HG03060 (cell line): ENCODE data around the gene SORBS1.

ENCODE experiments used
- ATAC-seq: cut with Tn5 transposase; IDR thresholded peaks from one replicate; pipeline ENCODE4 v1.9.1; 2021; ENCODE audit warnings: low read depth, moderate number of reproducible peaks; ENCODE audit not compliant: unreplicated experiment

SORBS1 gene

GRCh38 chr10:95499482-95499989 lies 61.6 kb downstream of the SORBS1 start:
- ATAC-seq = no peak

- ATAC-seq = no peak
Measured at GRCh38 chr10:95496951-95497350, 64.2 kb downstream of the SORBS1 start.

- no peak for ATAC-seq
Measured at GRCh38 chr10:95496246-95496911, 64.8 kb downstream of the SORBS1 start.

- ATAC-seq = no peak
Measured at GRCh38 chr10:95493862-95494261, 67.3 kb downstream of the SORBS1 start.

- ATAC-seq = no peak
Measured at GRCh38 chr10:95487994-95488393, 73.2 kb downstream of the SORBS1 start.

- ATAC-seq = no peak
Measured at GRCh38 chr10:95485056-95485844, 75.9 kb downstream of the SORBS1 start.

- no peak for ATAC-seq
Measured at GRCh38 chr10:95482501-95483233, 78.5 kb downstream of the SORBS1 start.

GRCh38 chr10:95480901-95481491 lies 80.2 kb downstream of the SORBS1 start:
- no peak for ATAC-seq

- ATAC-seq = no peak
Measured at GRCh38 chr10:95480102-95480900, 80.9 kb downstream of the SORBS1 start.

GRCh38 chr10:95478935-95479334 lies 82.2 kb downstream of the SORBS1 start:
- no peak for ATAC-seq

GRCh38 chr10:95478185-95478584 lies 83.0 kb downstream of the SORBS1 start:
- ATAC-seq = no peak

- ATAC-seq = no peak
Measured at GRCh38 chr10:95477175-95477520, 84.0 kb downstream of the SORBS1 start.

GRCh38 chr10:95476469-95477174 lies 84.5 kb downstream of the SORBS1 start:
- ATAC-seq = no peak

GRCh38 chr10:95475827-95476468 lies 85.2 kb downstream of the SORBS1 start:
- ATAC-seq = no peak

- ATAC-seq = no peak
Measured at GRCh38 chr10:95475003-95475383, 86.2 kb downstream of the SORBS1 start.

- ATAC-seq = no peak
Measured at GRCh38 chr10:95474228-95475002, 86.8 kb downstream of the SORBS1 start.

GRCh38 chr10:95472304-95473088 lies 88.7 kb downstream of the SORBS1 start:
- ATAC-seq = no peak

- no peak for ATAC-seq
Measured at GRCh38 chr10:95469676-95470075, 91.5 kb downstream of the SORBS1 start.
